Frontal cortex (tissue), 4 donors: ENCODE measurements around the gene LRRC15. TPM values are rescaled to one million over a fixed set of nuclear protein-coding genes. Genes with fewer than 3 reads are reported as not detected.

ENCODE experiments used
- DNase-seq, 2 donors: peaks; one replicate each; pipeline ENCODE4 v3.0.0; 2012; ENCODE audit warnings: low spot score in 2 of 2
- FAIRE-seq: peaks from 2 replicates; lab custom pipeline; 2012; peaks lifted over from hg19 to GRCh38; lab: Jason Lieb, UNC
- total RNA-seq: library from RNA; depleted of rRNA; stranded (reverse); fragments of >200 nt; gene quantifications from one replicate; pipeline ENCODE4 v1.2.3, GENCODE V29; 2014
- donor health status: control.
- donor health status: control.
- donor health status: control.

Gene LRRC15
- total RNA-seq, 1 donor from 2014 or later: not detected

DNA sequence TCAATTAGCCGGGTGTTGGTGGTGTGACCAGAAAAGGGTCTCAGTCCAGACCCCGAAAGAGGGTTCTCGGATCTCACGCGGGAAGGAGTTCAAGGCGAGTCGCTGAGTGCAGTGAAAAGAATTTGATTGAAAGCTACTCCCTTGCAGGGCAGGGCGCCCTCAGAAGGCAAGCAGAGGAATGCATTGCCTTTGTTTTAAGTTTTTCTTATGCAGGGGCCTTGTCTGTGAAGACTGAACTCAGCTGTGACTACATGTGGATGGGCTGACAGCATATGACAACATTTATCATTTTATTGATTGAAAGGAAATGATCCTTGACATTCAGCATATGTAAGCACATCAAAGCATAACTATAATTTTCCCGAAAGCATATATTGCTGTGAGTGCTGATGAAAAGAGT is 30.2 kb downstream of the LRRC15 start:
- no peak for DNase-seq
- no peak for FAIRE-seq

DNA sequence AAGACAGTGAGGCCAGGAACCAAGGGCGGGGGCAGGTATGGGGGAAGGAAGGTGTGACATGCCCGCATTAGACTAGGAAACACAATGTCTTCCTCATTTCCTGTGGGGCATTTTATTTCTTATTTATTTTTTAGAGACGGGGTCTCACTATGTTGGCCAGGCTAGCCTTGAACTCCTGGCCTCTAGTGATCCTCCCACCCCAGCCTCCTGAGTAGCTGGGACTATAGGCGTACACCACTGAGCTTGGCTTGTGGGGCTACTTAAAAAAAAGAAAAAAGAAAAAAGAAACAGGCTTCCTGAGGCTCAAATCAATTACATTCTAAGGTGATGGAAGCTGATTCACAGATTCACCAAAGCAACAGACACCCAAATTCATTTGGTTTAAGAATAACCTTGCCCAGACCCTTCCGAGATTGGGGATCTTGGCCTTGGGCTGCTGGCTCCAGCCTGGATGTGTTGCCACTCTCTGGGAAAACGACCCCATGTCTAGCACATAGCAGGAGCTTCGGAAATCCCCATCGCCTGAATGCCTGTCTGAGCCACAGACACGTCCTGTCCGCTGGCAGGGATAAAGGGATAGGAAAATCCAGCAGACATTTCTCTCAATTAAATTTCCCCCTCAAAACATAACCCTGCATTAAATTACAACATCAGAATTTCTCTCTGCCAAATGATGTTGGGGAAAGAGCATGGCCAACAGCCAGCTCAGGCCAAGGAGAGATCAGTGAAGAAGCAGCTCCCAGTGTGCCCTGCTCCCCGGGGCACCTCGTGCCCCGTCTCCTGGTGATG is 31.4 kb downstream of the LRRC15 start:
- no peak for DNase-seq
- no peak for FAIRE-seq

DNA sequence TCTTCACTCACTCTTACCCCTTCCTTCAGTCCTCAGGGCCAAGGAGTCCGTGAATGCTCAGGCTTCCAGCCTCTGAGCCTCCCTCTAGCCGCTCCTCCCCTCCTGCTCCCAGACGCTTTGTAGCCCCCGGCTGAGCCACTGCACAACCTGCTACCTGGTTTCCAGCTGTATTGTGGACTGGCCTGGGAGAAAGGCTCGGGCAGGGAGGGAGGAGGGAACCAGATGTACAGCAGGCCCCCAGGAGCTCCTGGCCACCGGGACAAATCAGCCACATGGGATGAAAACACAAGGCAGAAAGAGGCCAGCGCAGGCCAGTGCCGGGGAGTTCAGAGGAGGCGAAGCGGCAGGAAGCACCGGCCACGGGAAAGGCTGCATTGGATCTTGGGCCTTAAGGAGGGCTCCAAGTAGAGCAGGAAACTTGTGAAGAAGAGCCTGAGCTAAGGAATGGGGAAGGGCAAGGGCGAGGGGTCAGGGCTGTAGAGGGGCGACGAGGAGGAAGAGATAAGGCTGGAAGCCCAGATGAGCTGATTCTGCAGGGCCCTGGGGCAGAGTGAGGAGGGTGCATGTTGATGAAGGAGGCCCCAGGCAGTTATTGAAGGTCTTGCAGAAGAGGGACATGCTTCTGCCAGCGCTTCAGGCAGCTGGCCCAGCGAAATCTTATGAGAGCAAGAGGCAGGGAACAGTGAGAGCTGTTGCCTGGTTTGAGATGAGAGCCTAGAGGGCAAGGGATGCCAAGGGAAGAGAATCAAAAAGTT is 32.8 kb downstream of the LRRC15 start:
- no peak for DNase-seq
- no peak for FAIRE-seq

DNA sequence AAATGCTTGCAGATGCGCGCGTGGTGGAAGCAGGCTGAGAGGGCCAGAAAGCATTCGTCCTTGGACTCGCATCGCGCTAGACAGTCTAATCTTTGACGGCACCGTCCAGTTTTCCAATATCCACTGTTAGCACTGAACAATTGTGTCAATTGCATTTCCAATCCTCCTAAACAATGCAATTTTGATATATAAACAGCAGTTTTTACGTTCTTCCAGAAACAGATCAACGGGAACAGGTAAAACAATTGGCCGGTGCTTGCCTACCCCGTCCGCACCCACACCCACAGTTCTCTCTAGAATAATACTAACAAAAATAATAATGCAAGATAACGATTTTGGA is 35.6 kb downstream of the LRRC15 start:
- DNase-seq (no peak), FAIRE-seq (no peak)

DNA sequence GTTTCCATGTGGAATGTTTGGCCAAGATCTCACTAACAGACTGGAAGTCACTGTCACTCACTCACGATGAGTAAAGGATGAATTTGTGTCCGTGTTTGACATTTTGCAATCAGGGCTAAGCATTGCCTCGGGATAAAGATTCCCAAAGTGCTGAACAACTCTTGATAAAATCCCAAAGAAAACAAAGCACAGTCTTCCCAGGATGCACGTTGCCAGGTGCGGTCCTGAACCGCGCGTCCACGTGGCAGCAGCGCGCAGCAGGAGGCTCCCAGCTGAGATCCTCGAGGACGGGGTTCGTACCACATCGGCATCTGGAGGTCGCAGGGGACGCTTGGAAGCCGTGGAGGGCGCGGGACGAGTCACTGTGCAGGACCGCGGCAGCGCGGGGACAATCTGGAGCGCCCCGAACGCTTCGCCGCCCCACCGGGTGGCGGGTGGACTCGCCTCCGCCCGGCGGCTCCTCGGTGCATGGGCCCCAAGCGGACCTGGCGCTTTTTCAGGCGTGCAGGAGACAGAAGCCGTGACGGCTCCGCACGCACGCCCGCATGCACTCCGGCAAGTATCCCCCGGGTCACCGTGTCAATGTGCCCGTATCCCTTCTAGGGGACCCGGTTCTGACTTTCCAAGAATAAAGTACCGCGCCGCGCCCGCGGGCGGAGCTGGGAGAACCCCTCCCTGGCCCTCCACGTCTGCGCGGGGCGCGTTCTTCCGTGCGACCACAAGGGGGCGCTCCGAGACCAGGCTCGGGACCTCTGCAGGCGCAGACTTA is 36.1 kb downstream of the LRRC15 start:
- DNase-seq (peak; percentile 76 to 84), FAIRE-seq (no peak)

DNA sequence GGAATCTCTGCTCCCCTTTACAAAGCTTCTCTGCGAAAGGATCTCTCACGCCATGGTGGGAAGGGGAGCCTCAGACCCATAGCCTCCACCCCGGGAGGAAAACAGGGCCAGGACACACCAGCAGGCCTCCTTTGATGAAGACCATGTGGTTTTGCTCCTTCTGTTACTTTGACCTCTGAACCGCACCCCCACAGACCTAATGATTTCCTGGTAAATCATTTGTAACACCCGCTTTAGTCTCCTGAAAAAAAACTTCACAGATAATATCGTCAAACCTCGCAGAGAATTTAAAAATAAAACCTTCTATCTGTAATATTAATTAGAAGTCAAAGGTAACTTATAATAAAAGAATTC is 36.7 kb downstream of the LRRC15 start:
- DNase-seq (no peak), FAIRE-seq (no peak)

DNA sequence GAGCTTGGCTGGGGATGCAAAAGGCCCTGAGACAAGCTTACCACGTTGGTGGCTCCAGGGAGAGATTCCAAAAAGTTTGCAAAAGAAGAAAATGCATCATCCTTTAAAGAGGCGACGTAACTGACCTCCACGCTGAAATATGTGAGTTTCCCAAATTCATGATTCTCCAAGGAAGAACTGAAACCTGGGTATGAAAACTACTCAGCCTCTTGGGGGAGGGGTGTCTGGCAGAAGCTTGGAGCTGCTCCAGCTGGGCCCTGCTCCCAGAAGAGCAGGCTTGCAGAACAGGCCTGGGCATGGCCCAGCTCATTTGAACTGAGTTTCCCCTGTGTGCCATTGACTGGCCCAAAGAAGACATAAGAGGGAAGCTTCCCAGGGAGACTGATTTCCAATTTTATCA is 39.0 kb downstream of the LRRC15 start:
- FAIRE-seq (no peak), DNase-seq (peak; percentile 52 to 53)

DNA sequence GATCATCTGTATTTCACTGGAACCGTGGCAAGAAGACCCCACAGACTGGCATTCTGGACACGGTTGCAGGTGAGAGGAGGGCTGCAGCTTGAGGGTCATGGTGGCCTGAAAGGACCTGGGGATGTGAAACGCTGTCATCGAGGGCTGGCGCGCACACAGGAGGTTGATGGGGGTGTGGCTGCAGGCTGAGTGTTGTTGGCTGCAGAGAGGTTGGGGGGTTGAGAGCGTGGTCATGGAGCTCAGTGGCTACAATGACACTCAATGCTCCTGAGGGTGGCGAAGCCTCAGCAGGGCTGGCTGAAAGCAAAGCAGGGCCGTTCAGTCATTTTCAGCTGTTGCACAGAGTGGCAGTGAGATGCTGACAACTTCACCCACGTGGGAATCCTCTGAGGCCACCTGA is 39.4 kb downstream of the LRRC15 start:
- no peak for FAIRE-seq
- DNase-seq: no peak

DNA sequence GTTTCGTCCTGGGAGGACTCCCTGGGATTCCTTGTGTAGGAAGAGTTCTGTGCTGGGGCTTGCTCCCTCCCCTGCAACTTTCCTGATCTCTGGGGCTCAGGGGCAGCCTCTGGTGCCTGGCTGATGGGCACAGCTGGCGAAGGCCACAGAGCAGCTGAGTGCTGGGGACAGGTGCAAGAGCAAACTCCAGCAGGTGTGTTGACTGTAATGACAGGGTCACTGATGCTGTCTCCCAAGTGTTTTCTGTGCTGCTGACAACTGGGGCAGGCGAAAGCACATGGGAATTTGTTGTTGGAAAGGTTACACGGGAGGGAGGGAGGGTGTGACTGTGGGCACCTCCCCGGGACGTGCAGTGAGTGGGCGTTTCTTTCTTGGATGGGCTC is 40.0 kb downstream of the LRRC15 start:
- DNase-seq (no peak), FAIRE-seq (no peak)

DNA sequence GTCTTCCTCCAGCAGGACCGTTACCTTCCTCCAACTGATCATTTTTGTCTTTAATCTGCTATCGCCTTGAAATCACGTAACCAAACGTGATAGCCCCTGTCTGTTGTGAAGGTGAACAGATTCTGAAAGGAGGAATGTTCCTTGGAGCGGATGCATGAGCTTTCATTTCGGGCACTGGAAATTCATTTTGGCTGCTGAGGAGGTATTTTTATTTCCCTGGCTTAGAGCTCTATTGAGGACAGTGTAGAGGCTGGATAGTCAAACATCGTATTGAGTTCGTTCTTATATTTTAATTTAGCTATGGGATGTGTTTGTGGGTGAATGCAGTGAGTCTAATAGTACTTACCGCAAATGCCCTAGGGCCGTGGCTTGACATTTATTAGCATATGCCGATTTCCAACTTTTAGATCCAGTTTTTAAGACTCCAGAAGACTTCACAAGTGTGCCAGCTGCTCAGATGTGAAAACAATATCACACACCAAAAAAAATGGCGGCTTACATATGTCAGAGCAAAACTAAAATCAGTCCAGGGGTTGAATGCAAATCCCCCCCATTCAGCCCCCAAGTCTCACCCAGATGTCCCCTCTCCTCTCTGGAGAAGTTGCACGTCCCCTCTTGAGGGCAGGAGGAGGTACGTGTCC is 40.5 kb downstream of the LRRC15 start:
- DNase-seq (no peak), FAIRE-seq (no peak)

DNA sequence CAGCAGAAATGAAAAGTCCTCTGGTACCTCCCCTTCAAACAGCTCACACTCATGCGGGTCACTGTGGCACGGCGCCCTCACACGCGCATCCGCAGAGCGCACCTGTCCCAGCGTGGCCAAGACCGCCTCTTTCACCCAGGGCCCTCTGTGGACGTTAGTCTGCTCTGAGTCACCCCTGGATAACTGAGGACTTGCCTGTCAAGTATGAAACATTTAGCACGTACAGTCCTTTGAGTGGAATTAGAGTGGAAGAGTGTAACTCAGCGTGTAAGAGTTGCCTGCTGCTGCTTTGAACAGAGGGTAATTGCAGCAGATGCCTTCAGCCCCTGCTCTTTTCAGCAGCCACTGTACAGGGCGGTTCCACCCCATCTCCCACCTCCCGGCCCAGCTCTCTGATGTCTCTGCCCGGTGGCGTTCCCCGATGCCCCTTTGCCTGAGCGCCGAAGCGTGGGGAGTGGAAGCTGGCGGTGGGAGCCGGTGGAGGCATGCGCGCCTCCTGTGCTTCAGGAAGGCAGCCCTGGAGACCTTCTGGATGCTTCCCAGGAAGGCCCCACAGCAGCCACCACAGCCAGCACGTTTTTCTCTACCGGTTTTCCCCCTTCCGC is 41.4 kb downstream of the LRRC15 start:
- FAIRE-seq: no peak
- no peak for DNase-seq

DNA sequence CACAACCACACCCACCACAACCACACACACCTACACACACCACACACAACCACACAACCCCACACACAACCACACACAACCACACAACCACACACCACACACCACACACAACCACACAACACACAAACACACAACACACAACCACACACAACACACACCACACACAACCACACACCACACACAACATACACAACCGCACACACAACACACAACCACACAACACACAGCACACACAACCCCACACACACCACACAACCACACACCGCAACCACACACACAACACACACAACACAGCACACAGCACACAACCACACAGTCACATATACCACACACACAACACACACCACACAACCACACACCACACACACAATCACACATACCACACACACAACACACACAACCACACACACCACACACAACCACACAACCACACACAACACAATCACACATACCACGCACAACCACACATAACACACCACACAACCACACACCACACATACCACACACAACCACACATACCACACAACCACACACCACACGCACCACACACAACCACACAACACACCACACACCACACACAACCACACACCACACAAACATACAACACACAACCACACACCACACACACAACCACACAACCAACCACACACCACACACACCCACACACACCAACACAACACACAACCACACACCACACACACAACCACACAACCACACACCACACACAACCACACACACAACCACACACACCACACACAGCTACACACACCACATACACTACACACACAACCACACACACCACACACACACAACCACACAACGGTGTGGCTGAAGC is 42.1 kb downstream of the LRRC15 start:
- DNase-seq (no peak), FAIRE-seq (no peak)

DNA sequence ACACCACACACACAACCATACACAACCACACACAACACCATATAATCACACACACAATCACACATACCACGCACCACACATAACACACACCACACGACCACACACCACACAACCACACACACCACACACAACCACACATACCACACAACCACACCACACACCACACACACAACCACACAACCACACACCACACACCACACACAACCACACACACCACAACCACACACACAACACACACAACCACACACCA is 42.6 kb downstream of the LRRC15 start:
- no peak for FAIRE-seq

DNA sequence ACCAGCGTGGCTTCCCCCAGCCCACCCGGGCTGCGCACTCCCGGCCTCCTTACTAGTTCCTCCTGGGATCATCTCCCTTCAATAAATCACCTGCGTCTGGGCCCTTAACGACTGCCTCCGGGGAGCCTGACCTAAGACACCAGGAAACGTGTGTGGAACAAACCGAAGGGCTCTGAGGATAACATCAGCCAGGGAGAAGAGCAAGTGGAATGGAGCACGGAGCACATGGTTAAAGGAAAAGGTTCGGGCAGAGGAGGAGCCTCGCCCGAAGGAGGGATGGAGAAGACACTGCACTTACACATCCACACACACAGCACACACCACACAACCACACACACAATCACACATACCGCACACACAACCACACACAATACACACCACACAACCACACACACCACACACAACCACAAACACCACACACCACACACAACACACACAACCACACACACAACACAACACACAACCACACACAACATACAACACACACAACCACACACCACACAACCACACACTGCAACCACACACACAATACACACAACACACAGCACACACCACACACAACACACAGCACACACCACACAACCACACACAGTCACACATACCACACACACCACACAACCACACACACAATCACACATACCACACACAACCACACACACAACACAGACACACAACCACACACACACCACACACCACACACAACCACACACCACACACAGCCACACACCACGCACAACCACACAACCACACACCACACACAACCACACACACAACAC is 43.2 kb downstream of the LRRC15 start:
- FAIRE-seq (no peak), DNase-seq (no peak)

More for the DNA sequence above, 42.6 kb downstream of the LRRC15 start:
- DNase-seq: no peak

DNA sequence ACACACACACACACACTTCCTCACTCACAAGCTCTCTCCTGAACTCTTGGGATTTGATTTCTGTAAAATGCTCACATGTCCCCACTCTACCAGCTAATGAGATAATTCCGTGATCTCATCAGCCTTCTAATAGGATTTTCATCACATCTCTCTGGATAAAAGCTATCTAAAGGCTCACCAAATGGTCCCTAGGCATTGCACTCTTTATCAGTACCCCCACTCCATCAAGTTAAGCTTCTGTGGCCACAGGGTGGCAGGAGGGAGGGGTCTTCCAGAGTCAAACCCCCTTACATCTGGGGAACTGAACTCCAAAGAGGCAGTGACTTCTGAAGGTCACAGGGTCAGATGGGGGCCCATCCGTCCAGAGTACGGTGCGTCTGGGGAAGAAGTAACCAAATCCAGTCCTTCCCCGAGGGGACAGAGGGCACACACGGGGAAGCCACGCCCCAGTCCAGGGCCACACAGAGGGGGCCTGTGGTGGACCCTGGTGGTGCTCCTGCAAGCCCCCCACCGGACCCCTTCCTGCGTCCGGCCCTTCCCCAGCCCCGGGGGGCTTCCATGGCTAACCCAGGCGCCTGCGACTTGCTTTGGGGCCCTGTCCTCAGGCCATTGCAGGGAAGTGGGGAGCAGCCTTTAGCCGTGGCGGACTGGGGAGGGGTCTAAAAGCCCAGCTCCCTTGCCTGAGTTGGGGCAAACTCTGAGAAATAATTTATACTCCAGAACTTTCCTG is 44.0 kb downstream of the LRRC15 start:
- no peak for DNase-seq

DNA sequence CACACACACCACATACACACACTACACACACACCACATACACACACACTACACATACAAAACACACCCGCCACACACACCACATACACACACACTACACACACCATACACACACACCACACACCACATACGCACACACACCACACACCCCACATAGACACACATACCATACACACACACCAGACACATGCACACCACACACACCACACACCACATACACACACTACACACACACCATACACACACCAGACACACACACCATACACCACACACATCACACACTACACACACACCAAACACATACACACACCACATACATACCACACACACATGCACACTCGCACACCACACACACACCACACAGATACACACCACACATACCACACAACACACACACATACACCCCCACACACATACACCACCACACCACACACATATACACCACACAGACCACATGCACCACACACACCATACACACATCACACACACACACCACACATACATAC is 44.7 kb downstream of the LRRC15 start:
- no peak for DNase-seq
- FAIRE-seq: no peak

More for the DNA sequence above, 44.0 kb downstream of the LRRC15 start:
- no peak for FAIRE-seq

DNA sequence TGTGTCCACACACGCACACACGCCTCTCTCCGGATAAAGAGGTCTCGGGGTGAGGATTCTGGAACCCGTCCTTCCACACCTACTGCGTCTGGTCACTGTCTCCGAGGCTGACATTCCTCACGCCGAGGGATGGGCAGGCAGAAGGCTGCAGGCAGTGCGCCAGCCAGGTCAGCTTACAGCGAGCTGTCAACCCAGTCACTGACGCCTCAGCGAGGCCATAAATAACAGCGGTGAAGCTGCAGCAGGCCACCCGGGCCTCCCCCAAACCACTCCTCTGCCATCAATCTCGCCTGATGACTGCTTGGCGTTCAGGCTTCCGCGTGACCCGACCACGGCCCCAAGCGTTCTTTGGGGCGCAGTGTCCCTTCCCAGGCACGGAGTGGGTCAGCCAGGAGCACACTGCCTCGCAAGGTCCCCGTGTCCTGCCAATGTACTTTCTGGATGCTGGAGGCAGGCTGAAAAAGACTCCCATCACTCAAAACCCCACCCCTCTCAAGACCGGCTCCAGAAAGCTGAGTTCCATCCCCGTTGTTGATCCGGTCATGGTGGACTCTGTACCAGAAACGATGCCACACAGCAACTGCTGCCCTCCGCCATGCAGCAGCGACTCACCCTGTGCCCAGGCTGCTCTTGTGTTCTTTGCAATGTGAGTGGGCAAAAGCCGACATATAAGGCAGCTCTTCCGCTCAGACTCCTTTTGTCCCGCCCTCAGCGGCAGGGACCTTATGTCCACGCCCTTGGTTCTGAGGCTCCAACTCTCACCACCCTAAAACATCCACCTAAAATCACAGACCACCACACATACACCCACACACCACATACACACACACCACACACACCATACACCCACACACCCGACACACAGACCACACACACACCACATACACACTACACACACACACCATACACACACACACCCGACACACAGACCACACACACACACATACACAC is 45.5 kb downstream of the LRRC15 start:
- DNase-seq (no peak), FAIRE-seq (no peak)
